AG10803 (cell line): Measurements from ENCODE around the gene PHF21B.
"Not testable (repeated sequence)": the region's sequence is repeated elsewhere in the genome, so short reads cannot be mapped to it uniquely, and the experiment has no call there.

Experiments used
- DNase-seq: peaks from one replicate; pipeline ENCODE4 v3.0.0; 2010; ENCODE audit warnings: low read depth
- H3K4me3 ChIP-seq: 2 replicates; pipeline ENCODE4 v1.5.1; 2011; ENCODE audit warnings: mild to moderate bottlenecking, low read length, control low read depth
- TF ChIP-seq, protein P1 (sequence below): conservative IDR thresholded peaks from 2 replicates; pipeline ENCODE4 v1.5.1; 2011; ENCODE audit warnings: mild to moderate bottlenecking, low read length, control low read depth, inconsistent platforms

Gene PHF21B

DNA sequence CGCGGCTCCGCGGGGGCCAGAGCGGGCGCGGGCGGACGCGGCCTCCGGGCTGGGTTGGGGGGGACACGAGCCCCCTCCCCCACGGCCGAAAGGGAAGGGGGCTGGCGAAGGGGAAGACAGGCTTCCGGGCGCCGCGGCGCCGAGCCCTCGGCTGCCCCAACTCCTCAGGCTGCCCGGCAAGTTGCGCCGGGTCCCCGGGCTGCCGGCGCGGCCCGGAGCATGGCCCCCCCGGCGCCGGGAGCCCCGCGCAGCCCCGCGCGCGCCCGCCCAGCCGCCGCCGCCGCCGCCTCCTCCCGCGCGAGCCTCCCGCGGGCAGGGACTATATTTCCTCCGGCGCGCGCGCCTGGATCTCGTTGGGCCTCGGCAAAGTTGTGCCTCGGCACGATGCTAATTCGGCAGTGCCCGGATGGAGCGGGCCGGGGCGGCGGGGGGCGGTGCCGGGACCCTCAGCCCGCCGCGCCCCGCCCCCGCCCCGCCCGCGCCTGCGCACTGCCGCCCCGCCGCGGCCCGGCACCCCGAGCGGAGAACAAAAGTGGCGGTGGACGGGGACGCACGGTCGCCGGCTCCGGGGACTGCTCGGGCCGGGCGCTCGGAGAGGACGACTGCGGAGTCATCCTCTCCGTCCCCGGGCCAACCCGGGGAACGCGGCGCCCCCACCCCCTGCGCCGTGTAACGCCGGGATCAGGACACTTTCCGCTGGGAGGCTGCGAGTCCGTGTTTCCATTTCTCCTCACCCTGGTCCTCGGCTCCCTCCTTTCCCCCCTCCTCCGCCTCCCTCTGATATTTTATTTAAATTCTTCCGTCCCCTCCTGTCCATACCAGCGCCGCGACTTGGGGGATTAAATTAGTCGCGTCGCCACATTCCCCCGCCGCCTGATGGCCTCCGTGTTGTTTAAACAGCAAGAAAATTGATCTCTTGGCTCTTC lies at the start of gene PHF21B:
Gene PHF21B, minus strand, starts transcription at position 400 of the 926 bp plus-strand sequence. CDS start 456 bp downstream, outside the sequence.
- peak; percentile 13 for DNase-seq
- H3K4me3 ChIP-seq, result peak within 1 kb of the TSS; percentile 58
- TF ChIP-seq, protein P1, sequence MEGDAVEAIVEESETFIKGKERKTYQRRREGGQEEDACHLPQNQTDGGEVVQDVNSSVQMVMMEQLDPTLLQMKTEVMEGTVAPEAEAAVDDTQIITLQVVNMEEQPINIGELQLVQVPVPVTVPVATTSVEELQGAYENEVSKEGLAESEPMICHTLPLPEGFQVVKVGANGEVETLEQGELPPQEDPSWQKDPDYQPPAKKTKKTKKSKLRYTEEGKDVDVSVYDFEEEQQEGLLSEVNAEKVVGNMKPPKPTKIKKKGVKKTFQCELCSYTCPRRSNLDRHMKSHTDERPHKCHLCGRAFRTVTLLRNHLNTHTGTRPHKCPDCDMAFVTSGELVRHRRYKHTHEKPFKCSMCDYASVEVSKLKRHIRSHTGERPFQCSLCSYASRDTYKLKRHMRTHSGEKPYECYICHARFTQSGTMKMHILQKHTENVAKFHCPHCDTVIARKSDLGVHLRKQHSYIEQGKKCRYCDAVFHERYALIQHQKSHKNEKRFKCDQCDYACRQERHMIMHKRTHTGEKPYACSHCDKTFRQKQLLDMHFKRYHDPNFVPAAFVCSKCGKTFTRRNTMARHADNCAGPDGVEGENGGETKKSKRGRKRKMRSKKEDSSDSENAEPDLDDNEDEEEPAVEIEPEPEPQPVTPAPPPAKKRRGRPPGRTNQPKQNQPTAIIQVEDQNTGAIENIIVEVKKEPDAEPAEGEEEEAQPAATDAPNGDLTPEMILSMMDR, result no peak

DNA sequence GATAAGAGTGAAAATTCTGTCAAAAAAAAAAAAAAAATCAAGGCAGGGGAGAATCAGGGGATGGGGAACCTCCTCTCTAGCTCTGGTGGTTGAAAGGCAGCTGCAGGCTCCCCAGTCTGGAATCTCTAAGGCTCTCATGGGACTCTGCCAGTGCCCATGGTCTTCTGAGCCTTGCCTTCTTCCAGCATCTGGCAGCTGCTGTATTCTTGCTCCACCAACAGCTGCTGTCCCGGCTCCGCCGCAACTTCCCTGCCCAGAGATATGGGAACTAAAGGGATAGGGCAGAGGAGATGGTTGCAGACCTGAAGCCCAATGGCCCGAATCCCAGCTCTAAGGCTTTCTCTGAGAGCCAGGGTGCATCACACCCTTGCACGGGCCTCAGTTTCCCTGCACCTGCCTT lies 49.5 kb upstream of the PHF21B start:
- TF ChIP-seq, protein P1, result no peak
- H3K4me3 ChIP-seq, result no peak overlapping the region
- DNase-seq, result no peak

DNA sequence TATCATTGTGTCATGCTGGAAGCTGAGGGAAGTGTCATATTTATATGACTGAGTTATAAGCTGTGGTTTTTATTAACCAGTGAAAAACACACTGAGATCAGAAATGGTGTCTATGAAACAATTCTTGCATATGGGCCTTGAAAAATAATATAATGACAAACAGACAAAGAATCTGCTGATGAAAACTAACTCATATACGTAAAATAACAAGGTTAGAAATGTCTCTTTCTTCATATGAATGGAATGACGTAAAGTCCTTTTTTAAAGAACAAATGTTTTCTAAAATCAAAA lies 48.8 kb upstream of the PHF21B start:
- TF ChIP-seq, protein P1, result no peak
- H3K4me3 ChIP-seq, result no peak overlapping the region
- DNase-seq, result no peak

DNA sequence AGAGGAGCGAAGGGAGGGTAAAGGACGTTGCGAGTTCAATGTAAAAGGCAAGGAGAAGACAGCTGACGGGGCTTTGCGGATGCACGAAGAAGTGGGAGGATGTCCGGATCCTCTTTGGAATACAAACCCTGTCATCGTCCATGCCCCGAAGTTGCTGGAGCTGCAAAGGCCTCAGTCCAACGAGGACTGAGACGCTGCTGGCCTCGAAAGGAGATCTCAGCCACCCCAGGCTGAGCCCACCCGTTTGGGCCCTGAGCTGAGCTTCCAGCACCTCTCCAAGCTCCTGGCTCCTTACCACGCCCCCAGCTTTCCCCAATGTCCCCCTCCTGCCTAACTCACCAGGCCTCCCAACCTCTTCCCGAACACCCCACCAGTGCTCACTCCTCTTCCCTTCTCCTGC lies 46.1 kb upstream of the PHF21B start:
- TF ChIP-seq, protein P1, result no peak
- DNase-seq, result no peak
- H3K4me3 ChIP-seq, result no peak overlapping the region

DNA sequence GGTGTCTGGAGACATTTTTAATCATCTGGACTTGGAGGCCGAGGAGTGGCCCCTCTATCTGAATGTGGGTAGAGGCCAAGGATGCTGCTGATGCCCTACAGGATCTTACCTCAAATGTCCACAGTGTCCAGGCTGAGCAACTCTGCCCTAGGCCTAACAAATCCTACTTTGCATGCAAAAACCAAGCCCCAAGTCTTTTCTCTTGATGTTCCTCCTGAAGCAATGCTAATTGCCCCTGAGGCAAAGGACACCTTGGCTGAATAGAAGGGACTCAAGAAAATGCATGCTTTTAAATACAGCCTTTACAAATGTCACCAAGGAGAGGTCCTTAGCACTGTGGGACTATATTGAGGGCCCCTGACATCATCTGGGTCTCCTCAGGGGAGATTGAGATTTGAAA lies 43.8 kb upstream of the PHF21B start:
- no peak for DNase-seq
- TF ChIP-seq, protein P1, result no peak

DNA sequence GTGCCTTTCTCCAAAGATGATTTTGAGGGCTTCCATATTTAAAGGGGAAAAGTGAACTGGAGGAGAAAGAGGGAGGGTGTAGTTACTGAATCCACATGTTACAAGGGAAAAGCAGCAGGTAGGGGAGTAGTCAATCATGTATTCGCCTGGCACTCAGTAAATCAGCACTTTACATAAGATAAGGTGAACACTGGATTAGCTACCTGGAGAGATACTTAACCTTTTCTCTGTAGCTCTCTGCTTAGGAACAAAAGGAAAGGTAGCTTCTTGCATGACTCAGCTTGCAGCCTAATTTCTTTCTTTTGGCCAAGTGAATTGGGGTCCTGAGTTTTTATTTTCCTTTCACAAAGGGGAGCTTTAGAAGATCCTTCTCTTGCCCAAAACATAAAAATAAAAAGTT lies 43.3 kb upstream of the PHF21B start:
- DNase-seq, result no peak
- no peak overlapping the region for H3K4me3 ChIP-seq
- TF ChIP-seq, protein P1, result no peak

More for the DNA sequence above, 43.8 kb upstream of the PHF21B start:
- H3K4me3 ChIP-seq, result no peak overlapping the region

DNA sequence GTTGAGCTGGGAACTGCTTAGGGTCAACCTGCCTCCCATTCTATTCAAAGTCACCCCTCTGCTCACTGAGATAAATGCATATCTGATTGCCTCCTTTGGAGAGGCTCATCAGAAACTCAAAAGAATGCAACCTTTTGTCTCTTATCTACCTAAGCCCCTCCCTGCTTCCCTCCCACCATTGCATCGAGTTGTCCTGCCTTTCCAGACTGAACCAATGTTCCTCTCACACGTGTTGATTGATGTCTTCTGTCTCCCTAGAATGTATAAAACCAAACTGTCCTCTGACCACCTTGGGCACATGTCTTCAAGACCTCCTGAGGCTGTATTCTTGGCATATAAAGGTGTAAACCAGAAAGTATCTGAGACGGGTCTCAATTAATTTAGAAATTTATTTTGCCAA lies 42.9 kb upstream of the PHF21B start:
- not testable (repeated sequence) for DNase-seq, H3K4me3 ChIP-seq
